Measurements from ENCODE around the gene ATP6V0E1.

ATP6V0E1 gene

DNA sequence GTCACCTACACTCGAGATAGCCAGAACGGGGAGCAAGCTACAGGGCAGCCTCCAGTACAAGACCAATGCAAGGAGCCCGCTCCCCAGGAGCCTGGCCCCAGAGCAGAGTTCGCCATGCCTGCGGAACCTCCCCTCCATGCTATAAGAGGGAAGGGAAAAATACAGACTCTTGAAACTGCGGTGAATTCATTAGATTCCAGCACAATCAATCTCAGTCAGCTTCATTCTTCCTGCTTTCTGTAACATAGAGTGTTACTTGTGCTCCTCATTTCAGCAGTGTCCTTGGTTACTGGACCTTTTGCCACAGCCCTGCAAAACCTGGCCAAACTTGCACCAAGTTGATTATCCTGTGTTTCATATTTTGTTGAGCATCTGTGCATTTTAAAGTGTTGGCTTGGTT, 50.4 kb downstream of the ATP6V0E1 start:
- Histone ChIP-seq H3K27me3 (replicated peaks; ENCODE audit: insufficient read depth, low read length) (no peaks in the 10 kb centered on the region), H3K79me2 (ENCODE audit: low read length) (peaks cover 57% of the 10 kb centered on the region), H3K9me3 (replicated peaks; ENCODE audit: insufficient read depth, low read length) (no peaks in the 10 kb centered on the region), H3K4me1 (ENCODE audit: low read length) (peaks cover 52% of the 10 kb centered on the region), H4K20me1 (ENCODE audit: insufficient read depth, low read length) (no peaks in the 10 kb centered on the region), H3K9me2 (replicated peaks; ENCODE audit: insufficient read depth, low read length) (no peaks in the 10 kb centered on the region), H3F3A (ENCODE audit: insufficient read depth, low read length) (peaks cover 57% of the 10 kb centered on the region), H3K4me2 (ENCODE audit: low read depth, low read length) (peak overlapping the region; percentile 67; the same call in 1 of the 2 replicates), H2AFZ (ENCODE audit: low read length) (no peak overlapping the region), H3K9ac (ENCODE audit: low read length) (no peak overlapping the region), H3K36me3 (replicated peaks; ENCODE audit: insufficient read depth, low read length) (no peaks in the 10 kb centered on the region), H3K4me3 (ENCODE audit: low read length) (no peak overlapping the region), H3K27ac (ENCODE audit: low read length) (peak overlapping the region; percentile 89; the same call in 1 of the 2 replicates)
- no peak for DNase-seq
- no peak for TF ChIP-seq EZH2phosphoT487 (IDR thresholded peaks at IDR 0.05; ENCODE audit: low read length)
- no peak for TF ChIP-seq CTCF (IDR thresholded peaks at IDR 0.05; ENCODE audit: low read length)

DNA sequence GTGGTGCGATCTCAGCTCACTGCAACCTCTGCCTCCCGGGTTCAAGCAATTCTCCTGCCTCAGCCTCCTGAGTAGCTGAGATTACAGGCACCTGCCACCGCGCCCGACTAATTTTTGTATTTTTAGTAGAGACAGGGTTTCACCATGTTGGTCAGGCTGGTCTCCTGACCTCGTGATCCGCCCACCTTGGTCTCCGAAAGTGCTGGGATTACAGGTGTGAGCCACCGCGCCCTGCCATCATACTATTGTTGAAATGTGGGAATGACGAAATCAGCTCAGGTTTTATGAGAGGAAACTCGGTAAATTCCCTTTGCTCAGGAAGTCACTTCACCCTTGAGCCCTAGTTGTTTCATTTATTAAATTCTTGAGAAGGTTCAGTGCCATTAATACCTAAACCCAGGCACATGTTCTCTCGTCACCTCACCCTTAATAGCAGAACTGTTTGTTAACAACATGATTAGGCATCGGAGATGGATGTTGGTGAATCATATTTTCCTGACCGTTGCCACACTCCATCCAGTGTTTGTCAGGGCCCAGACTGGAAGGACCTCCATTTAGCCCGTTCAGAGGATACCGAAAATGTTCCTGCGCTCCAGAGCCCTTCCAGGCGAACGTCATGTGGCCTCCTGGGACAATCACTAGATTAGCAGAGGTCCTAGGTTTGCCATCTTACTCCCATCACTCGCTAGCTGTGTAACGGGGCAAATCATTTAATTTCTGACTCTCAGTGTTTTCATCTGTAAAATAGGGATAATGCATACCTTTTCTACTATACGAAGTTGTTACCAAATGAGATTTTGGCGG, 52.5 kb downstream of the ATP6V0E1 start:
- Histone ChIP-seq H3F3A (ENCODE audit: insufficient read depth, low read length) (peaks cover 46% of the 10 kb centered on the region), H3K9me2 (replicated peaks; ENCODE audit: insufficient read depth, low read length) (no peaks in the 10 kb centered on the region), H3K4me2 (ENCODE audit: low read depth, low read length) (peak overlapping the region; percentile 69), H3K79me2 (ENCODE audit: low read length) (peaks cover 37% of the 10 kb centered on the region), H3K9me3 (replicated peaks; ENCODE audit: insufficient read depth, low read length) (no peaks in the 10 kb centered on the region), H3K9ac (ENCODE audit: low read length) (peak overlapping the region; percentile 71), H3K4me1 (ENCODE audit: low read length) (peaks cover 39% of the 10 kb centered on the region), H3K27me3 (replicated peaks; ENCODE audit: insufficient read depth, low read length) (no peaks in the 10 kb centered on the region), H3K4me3 (ENCODE audit: low read length) (peak overlapping the region; percentile 48), H4K20me1 (ENCODE audit: insufficient read depth, low read length) (no peaks in the 10 kb centered on the region), H3K27ac (ENCODE audit: low read length) (peak overlapping the region; percentile 89), H2AFZ (ENCODE audit: low read length) (peak overlapping the region; percentile 0; the same call in 1 of the 2 replicates), H3K36me3 (replicated peaks; ENCODE audit: insufficient read depth, low read length) (no peaks in the 10 kb centered on the region)
- peak; percentile 78 for DNase-seq
- no peak for TF ChIP-seq EZH2 (optimal IDR thresholded peaks at IDR 0.05; ENCODE audit: low read depth, low read length)
- no peak for TF ChIP-seq CTCF (IDR thresholded peaks at IDR 0.05; ENCODE audit: low read length)
- no peak for TF ChIP-seq EZH2phosphoT487 (IDR thresholded peaks at IDR 0.05; ENCODE audit: low read length)

DNA sequence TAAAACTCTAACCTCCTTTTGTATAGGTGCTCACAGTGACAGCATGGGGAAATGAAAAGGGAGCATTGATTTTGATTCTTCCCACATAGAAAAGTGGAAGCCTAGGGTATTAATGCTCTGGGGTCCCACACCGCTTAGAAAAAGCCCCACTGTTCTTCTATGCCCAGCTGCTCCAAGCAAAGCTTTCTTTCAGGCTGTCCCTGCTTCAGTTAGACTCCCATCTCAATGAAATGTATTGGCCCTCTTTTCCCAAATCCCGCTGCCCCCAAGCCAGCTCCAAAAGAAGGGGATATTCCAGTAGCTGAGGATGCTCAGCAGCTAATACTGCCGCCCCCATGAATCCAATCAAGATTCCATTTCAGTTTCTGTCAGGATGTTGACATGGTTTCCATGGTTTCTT, 55.6 kb downstream of the ATP6V0E1 start:
- Histone ChIP-seq H4K20me1 (ENCODE audit: insufficient read depth, low read length) (no peaks in the 10 kb centered on the region), H3K4me3 (ENCODE audit: low read length) (no peak overlapping the region), H3K9me3 (replicated peaks; ENCODE audit: insufficient read depth, low read length) (no peaks in the 10 kb centered on the region), H3F3A (ENCODE audit: insufficient read depth, low read length) (peaks cover 29% of the 10 kb centered on the region), H3K79me2 (ENCODE audit: low read length) (peaks cover 9% of the 10 kb centered on the region), H3K36me3 (replicated peaks; ENCODE audit: insufficient read depth, low read length) (no peaks in the 10 kb centered on the region), H3K27me3 (replicated peaks; ENCODE audit: insufficient read depth, low read length) (no peaks in the 10 kb centered on the region), H2AFZ (ENCODE audit: low read length) (no peak overlapping the region), H3K27ac (ENCODE audit: low read length) (no peak overlapping the region), H3K4me1 (ENCODE audit: low read length) (peaks cover 23% of the 10 kb centered on the region), H3K4me2 (ENCODE audit: low read depth, low read length) (no peak overlapping the region), H3K9ac (ENCODE audit: low read length) (no peak overlapping the region), H3K9me2 (replicated peaks; ENCODE audit: insufficient read depth, low read length) (no peaks in the 10 kb centered on the region)
- TF ChIP-seq EZH2 (optimal IDR thresholded peaks at IDR 0.05; ENCODE audit: low read depth, low read length) (no peak), EZH2phosphoT487 (IDR thresholded peaks at IDR 0.05; ENCODE audit: low read length) (no peak), CTCF (IDR thresholded peaks at IDR 0.05; ENCODE audit: low read length) (no peak)
- no peak for DNase-seq
